Fibroblast of the aortic adventitia (primary cell): Measurements from ENCODE around the gene BCR. TPM values are rescaled to one million over a fixed set of nuclear protein-coding genes. Genes with fewer than 3 reads are reported as not detected.

Experiments
- DNase-seq: peaks from one replicate; pipeline ENCODE4 v3.0.0-alpha.2; 2010; ENCODE audit warnings: low read depth
- H3K4me3 ChIP-seq: 2 replicates; pipeline ENCODE4 v1.5.1; 2011; ENCODE audit warnings: low read depth, mild to moderate bottlenecking, control low read depth, low read length, moderate library complexity
- total RNA-seq: library from RNA; depleted of rRNA; stranded (reverse); fragments of >200 nt; gene quantifications from 2 replicates; pipeline ENCODE4 v1.2.3, GENCODE V29; 2012; ENCODE audit warnings: low replicate concordance
- TF ChIP-seq, protein P1 (sequence below): IDR thresholded peaks from 2 replicates; pipeline ENCODE4 v1.5.1; 2011; ENCODE audit warnings: mild to moderate bottlenecking, low read length, control low read depth, inconsistent platforms; ENCODE audit not compliant: insufficient read depth

Gene BCR
- total RNA-seq, 1 donor, result 37.3 TPM

DNA sequence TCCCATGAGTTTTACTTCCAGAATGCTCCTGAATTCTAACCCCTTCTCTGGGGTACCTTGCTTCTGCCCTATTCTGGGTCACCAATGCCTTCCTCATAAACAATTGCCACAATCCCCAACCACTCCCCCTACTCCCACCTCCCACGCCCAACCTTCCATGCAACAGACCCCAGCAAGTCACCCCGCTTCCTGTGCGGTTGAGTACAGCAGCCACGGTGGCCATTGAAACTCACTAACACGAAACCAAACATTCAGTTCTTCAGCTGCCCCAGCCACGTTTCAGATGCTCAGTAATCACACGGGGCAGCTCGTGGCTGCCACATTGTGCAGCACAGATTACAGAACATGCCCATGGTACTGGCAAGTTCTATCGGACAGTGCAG is 3.7 kb upstream of the BCR start:
- TF ChIP-seq, protein P1, sequence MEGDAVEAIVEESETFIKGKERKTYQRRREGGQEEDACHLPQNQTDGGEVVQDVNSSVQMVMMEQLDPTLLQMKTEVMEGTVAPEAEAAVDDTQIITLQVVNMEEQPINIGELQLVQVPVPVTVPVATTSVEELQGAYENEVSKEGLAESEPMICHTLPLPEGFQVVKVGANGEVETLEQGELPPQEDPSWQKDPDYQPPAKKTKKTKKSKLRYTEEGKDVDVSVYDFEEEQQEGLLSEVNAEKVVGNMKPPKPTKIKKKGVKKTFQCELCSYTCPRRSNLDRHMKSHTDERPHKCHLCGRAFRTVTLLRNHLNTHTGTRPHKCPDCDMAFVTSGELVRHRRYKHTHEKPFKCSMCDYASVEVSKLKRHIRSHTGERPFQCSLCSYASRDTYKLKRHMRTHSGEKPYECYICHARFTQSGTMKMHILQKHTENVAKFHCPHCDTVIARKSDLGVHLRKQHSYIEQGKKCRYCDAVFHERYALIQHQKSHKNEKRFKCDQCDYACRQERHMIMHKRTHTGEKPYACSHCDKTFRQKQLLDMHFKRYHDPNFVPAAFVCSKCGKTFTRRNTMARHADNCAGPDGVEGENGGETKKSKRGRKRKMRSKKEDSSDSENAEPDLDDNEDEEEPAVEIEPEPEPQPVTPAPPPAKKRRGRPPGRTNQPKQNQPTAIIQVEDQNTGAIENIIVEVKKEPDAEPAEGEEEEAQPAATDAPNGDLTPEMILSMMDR, result no peak
- H3K4me3 ChIP-seq, result no peak overlapping the region
- DNase-seq, result no peak

GRCh38 chr22:23177197-23177596 is 3.1 kb upstream of the BCR start:
- no peak for DNase-seq
- no peak overlapping the region for H3K4me3 ChIP-seq
- TF ChIP-seq, protein P1, result no peak

DNA sequence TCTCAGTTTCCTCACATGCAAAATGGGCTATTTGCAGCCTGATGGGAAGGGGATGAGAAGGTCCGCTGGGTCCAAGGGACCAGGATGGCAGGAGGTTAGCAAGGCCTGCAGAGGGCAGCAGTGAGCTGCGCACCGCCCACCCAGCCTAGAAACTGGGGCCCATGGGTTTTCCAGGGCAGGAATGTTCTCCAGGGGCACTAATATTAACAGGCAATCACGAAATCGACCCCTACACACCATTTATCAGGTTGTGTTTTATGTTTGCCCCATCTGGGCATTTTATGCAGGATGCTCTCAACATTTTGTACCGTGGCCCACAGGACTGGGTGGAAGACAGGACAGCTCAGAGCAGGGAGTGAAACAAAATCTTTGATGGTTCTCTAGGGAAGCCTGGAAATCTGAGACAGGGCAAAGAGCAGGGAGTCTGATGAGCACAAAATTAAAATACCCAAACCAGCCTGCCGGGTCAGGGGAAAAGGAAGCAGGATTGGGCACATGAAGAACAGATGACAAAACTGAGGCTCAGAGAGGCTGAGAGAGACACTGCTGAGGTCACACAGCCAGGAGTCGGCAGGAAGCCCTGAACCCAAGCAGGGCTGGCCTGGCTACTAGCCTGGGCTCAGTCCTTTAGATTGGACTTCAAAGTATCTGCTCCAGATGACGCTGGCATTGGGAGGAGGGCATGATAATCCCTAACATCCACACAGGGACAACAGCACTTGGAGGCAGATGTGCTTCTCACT is 1.6 kb upstream of the BCR start:
- H3K4me3 ChIP-seq, result no peak overlapping the region
- peak; percentile 66 for DNase-seq
- TF ChIP-seq, protein P1, result peak; percentile 99

DNA sequence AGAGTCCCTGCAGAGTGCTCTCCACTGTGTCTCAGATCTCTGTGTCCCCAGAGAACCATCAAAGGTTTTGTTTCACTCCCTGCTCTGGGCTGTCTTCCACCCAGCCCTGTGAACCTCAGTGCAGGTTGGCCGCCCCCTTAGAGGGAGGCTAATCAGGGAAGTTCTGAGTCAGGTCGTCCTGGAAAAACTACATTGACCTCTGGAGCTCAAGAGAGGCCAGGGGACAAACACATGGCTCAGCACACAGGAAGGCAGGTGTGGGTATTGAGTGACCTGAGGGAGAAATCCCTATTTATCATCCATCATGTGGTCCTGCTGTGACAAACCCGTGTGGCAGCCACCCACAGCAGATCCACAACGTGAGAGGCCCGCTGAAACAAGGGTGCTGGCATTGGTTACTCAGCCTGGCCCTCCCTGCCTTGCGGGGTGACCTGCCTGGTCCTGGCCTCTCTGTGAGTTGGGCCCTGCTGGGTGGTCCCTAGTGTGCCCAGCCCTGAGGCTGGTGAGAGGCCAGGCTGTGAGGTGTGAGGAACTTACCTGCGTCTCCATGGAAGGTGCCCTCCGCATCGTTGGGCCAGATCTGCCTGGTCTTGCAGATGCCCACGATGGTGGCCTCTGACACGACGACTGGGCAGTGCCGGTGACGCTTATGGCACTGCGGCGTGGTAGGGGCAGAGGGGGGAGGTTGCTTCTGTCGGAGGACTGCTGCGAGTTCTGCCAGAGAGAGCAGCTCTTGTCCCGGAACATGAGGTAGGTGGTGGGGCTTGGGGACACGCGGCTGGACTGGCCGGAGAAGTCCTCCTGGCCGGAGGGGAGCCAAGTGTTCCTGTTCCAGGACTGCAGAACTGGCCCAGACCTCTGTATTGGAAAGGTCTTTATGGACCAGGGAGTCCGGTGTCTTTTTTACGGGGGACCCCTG is 669 bp upstream of the BCR start:
- no peak for DNase-seq
- H3K4me3 ChIP-seq, result peak overlapping the region; percentile 89
- TF ChIP-seq, protein P1, result no peak

- DNase-seq, result no peak
- TF ChIP-seq, protein P1, result no peak
- peak overlapping the region; percentile 89 for H3K4me3 ChIP-seq
Measured at GRCh38 chr22:23180893-23181720, 798 bp downstream of the BCR start.

DNA sequence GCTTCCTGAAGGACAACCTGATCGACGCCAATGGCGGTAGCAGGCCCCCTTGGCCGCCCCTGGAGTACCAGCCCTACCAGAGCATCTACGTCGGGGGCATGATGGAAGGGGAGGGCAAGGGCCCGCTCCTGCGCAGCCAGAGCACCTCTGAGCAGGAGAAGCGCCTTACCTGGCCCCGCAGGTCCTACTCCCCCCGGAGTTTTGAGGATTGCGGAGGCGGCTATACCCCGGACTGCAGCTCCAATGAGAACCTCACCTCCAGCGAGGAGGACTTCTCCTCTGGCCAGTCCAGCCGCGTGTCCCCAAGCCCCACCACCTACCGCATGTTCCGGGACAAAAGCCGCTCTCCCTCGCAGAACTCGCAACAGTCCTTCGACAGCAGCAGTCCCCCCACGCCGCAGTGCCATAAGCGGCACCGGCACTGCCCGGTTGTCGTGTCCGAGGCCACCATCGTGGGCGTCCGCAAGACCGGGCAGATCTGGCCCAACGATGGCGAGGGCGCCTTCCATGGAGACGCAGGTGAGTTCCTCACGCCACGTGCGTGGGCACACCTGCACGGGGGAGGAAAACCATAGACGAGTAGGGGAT is 1.5 kb downstream of the BCR start:
- TF ChIP-seq, protein P1, result no peak
- no peak for DNase-seq
- H3K4me3 ChIP-seq, result peak overlapping the region; percentile 89
